Endothelial cell of umbilical vein (primary cell): Measurements from ENCODE around the gene TADA1. TPM values are rescaled to one million over a fixed set of nuclear protein-coding genes. Genes with fewer than 3 reads are reported as not detected.

ENCODE experiments used
- BruUV-seq: library from RNA; stranded (reverse); fragments of 400-500 nt; replicated peaks from 2 replicates; lab custom pipeline; 2021; lab: Mats Ljungman, UMichigan
- CTCF ChIA-PET: fragments of 300-600, 350-600 bp; sonication (Branson Sonifier 250); formaldehyde crosslinking; loops from one replicate; lab custom pipeline; 2021; ENCODE audit warnings: antibody characterized with exemption, inconsistent platforms; lab: Charles Lee
- POLR2A ChIA-PET: fragments of 300-600, 350-600 bp; sonication (Branson Sonifier 250); formaldehyde crosslinking; loops from one replicate; lab custom pipeline; 2021; ENCODE audit warnings: antibody characterized with exemption, inconsistent platforms; lab: Charles Lee
- DNase-seq: peaks from one replicate; pipeline ENCODE4 v3.0.0-alpha.2; 2011; ENCODE audit warnings: low read depth, low spot score
- FAIRE-seq: peaks from 2 replicates; lab custom pipeline; 2011; peaks lifted over from hg19 to GRCh38; lab: Jason Lieb, UNC
- H2AFZ ChIP-seq: 2 replicates; pipeline ENCODE4 v1.6.0; 2012; ENCODE audit warnings: low read depth, low read length, control low read depth, inconsistent platforms
- H3K27ac ChIP-seq: 2 replicates; pipeline ENCODE4 v1.5.1; 2011; ENCODE audit warnings: low read depth, mild to moderate bottlenecking, control low read depth, low read length, moderate library complexity; ENCODE audit not compliant: insufficient read depth
- H3K27me3 ChIP-seq, 2 experiments: 2 replicates each; pipeline versions ENCODE4 v1.6.0 to v1.6.1; 2011; ENCODE audit warnings: low read length in 2 of 2, mixed read lengths in 1 of 2; ENCODE audit not compliant: control insufficient read depth in 2 of 2, insufficient read depth in 2 of 2
- H3K36me3 ChIP-seq, 2 experiments: 2 replicates in 1 of 2; 3 replicates in 1 of 2; pipeline ENCODE4 v1.5.1; 2011; ENCODE audit warnings: low read length in 2 of 2, mild to moderate bottlenecking in 1 of 2, moderate library complexity in 1 of 2; ENCODE audit not compliant: control insufficient read depth in 2 of 2, insufficient read depth in 2 of 2; ENCODE audit errors: extremely low read depth in 1 of 2
- H3K4me1 ChIP-seq: 3 replicates; pipeline ENCODE4 v1.5.1; 2011; ENCODE audit warnings: mild to moderate bottlenecking, low read length; ENCODE audit not compliant: control insufficient read depth, insufficient read depth; ENCODE audit errors: extremely low read depth
- H3K4me2 ChIP-seq: 2 replicates; pipeline ENCODE4 v1.6.1; 2011; ENCODE audit warnings: low read length, control low read depth, mixed read lengths; ENCODE audit not compliant: insufficient read depth
- H3K4me3 ChIP-seq, 3 experiments: fragments of 200-600 bp in 1 of 3; sonication (generic), shearing (Covaris generic) in 1 of 3; replicated peaks in 1 of 3; 2 replicates each; pipeline ENCODE4 v1.5.1; 2011 to 2016; ENCODE audit warnings: control low read depth in 3 of 3, low read length in 3 of 3, mild to moderate bottlenecking in 2 of 3, inconsistent platforms in 1 of 3, low read depth in 1 of 3, moderate library complexity in 1 of 3; ENCODE audit not compliant: insufficient read depth in 1 of 3
- H3K79me2 ChIP-seq: 2 replicates; pipeline ENCODE4 v1.6.0; 2012; ENCODE audit warnings: low read length, inconsistent platforms; ENCODE audit not compliant: control insufficient read depth, insufficient read depth
- H3K9ac ChIP-seq: replicated peaks from 2 replicates; pipeline ENCODE3; 2011; ENCODE audit warnings: low read length, control low read depth; ENCODE audit not compliant: insufficient read depth; ENCODE audit errors: extremely low read depth
- H3K9me1 ChIP-seq: replicated peaks from 3 replicates; pipeline ENCODE4 v1.6.0; 2011; ENCODE audit warnings: mild to moderate bottlenecking, low read length; ENCODE audit not compliant: control insufficient read depth, insufficient read depth; ENCODE audit errors: extremely low read depth
- H3K9me3 ChIP-seq: replicated peaks from 2 replicates; pipeline ENCODE4 v1.5.1; 2012; ENCODE audit warnings: low read length, inconsistent platforms; ENCODE audit not compliant: control insufficient read depth, insufficient read depth
- H4K20me1 ChIP-seq: replicated peaks from 2 replicates; pipeline ENCODE3; 2011; ENCODE audit warnings: mild to moderate bottlenecking, low read length; ENCODE audit not compliant: control insufficient read depth, insufficient read depth; ENCODE audit errors: extremely low read depth
- EZH2 ChIP-seq: IDR thresholded peaks from 2 replicates; pipeline ENCODE4 v1.6.1; 2012; ENCODE audit warnings: borderline replicate concordance, low read depth, mild to moderate bottlenecking, moderate library complexity, low read length, inconsistent platforms; ENCODE audit not compliant: severe bottlenecking
- FOS ChIP-seq: IDR thresholded peaks from 2 replicates; pipeline ENCODE4 v1.6.1; 2011; ENCODE audit warnings: mild to moderate bottlenecking, low read length, moderate library complexity, borderline replicate concordance; ENCODE audit not compliant: insufficient read depth
- GATA2 ChIP-seq: IDR thresholded peaks from 2 replicates; pipeline ENCODE4 v1.7.0; 2011; ENCODE audit warnings: low read depth, mild to moderate bottlenecking, moderate library complexity, mixed read lengths, low read length; ENCODE audit not compliant: insufficient read length, insufficient read depth
- JUN ChIP-seq: IDR thresholded peaks from 2 replicates; pipeline ENCODE4 v1.6.1; 2011; ENCODE audit warnings: borderline replicate concordance, low read depth; ENCODE audit not compliant: insufficient read length, insufficient read depth
- MYC ChIP-seq: IDR thresholded peaks from one replicate; pipeline ENCODE4 v1.6.1; 2011; ENCODE audit warnings: mild to moderate bottlenecking, low read depth, low read length
- POLR2A ChIP-seq: IDR thresholded peaks from 2 replicates; pipeline ENCODE4 v1.6.1; 2012; ENCODE audit warnings: low read depth, mild to moderate bottlenecking, control low read depth, low read length
- POLR2AphosphoS5 ChIP-seq: IDR thresholded peaks from 2 replicates; pipeline ENCODE4 v1.6.1; 2012; ENCODE audit warnings: low read depth, mild to moderate bottlenecking, control low read depth, low read length, moderate library complexity; ENCODE audit not compliant: insufficient read depth
- dilution Hi-C: fragments of 300-500 bp; cut with MboI; formaldehyde crosslinking; loops from one replicate; pipeline ENCODE4 v1.15.0; 2019; ENCODE audit warnings: low sequenced_read_pairs; ENCODE audit not compliant: extremely low pct_ligation_motif_present
- intact Hi-C: fragments of 100-400 bp; cut with micrococcal nuclease; formaldehyde crosslinking; loops from one replicate; pipeline ENCODE4 v1.10.0; 2022
- polyA plus RNA-seq, 4 experiments: library from polyadenylated mRNA; depleted of rRNA in 3 of 4; stranded (reverse) in 3 of 4; unstranded in 1 of 4; fragments of >200 nt; gene quantifications; 2 replicates each; pipeline versions ENCODE4 v1.2.1 to v1.2.3, GENCODE V29; 2011 to 2012; ENCODE audit warnings: missing spikeins in 1 of 4
- total RNA-seq: library from RNA; stranded (reverse); gene quantifications from 2 replicates; pipeline ENCODE4 v1.2.3, GENCODE V29; 2021
- TF ChIP-seq, protein P1 (sequence below), 2 donors: IDR thresholded peaks; 1 replicate in 1 of 2; 2 replicates in 1 of 2; pipeline ENCODE4 v1.5.1; 2011; ENCODE audit warnings: low read length in 2 of 2, mild to moderate bottlenecking in 2 of 2, moderate library complexity in 2 of 2, control low read depth in 1 of 2, inconsistent platforms in 1 of 2, low read depth in 1 of 2; ENCODE audit not compliant: insufficient read depth in 1 of 2; ENCODE audit errors: extremely low read depth in 1 of 2
- TF ChIP-seq, protein P2 (sequence below): IDR thresholded peaks from 2 replicates; pipeline ENCODE4 v1.6.1; 2011; ENCODE audit not compliant: insufficient read depth, insufficient read length

Gene TADA1
- total and polyA plus RNA-seq, 2 donors (not counting 3 experiments of a cell fraction or from before 2014, with no cell fraction given): 7.0 to 7.9 TPM

DNA sequence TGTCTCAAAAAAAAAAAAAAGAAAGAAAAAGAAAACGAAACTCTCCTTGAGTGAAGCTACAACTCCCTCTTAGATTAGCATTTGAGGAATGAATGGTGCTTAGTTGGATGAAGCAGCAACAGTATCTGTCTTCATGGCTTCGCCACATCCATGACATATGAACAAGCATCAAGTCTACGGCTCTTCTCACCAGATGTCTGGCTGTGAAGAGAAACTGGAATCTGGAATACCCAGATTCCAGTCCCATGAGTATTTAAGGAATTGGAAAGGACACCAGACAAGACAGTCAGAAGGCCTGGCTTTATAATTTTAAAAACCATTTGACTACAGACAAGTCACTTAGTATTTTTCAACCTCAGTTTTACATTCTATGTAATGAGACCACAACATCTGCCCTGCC lies 38.0 kb upstream of the TADA1 start:
- intact Hi-C loops: no loop called here
- no peaks in the 10 kb centered on the region for H3K4me1 ChIP-seq
- no peak overlapping the region for H3K4me3 ChIP-seq
- no peak overlapping the region for H3K4me2 ChIP-seq
- TF ChIP-seq, protein P1, sequence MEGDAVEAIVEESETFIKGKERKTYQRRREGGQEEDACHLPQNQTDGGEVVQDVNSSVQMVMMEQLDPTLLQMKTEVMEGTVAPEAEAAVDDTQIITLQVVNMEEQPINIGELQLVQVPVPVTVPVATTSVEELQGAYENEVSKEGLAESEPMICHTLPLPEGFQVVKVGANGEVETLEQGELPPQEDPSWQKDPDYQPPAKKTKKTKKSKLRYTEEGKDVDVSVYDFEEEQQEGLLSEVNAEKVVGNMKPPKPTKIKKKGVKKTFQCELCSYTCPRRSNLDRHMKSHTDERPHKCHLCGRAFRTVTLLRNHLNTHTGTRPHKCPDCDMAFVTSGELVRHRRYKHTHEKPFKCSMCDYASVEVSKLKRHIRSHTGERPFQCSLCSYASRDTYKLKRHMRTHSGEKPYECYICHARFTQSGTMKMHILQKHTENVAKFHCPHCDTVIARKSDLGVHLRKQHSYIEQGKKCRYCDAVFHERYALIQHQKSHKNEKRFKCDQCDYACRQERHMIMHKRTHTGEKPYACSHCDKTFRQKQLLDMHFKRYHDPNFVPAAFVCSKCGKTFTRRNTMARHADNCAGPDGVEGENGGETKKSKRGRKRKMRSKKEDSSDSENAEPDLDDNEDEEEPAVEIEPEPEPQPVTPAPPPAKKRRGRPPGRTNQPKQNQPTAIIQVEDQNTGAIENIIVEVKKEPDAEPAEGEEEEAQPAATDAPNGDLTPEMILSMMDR (IDR thresholded peaks at IDR 0.05; ENCODE audit: extremely low read depth in 1 of 2, insufficient read depth in 1 of 2, low read depth in 1 of 2, low read length in 2 of 2): no peak
- TF ChIP-seq, protein P2, sequence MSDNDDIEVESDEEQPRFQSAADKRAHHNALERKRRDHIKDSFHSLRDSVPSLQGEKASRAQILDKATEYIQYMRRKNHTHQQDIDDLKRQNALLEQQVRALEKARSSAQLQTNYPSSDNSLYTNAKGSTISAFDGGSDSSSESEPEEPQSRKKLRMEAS: no peak
- TF ChIP-seq MYC (no peak), POLR2AphosphoS5 (no peak), EZH2 (no peak), JUN (no peak), FOS (no peak), POLR2A (no peak), GATA2 (no peak)
- H2AFZ ChIP-seq: no peak overlapping the region
- BruUV-seq: no TSS peak
- no peaks in the 10 kb centered on the region for H3K9me3 ChIP-seq
- dilution Hi-C loops: no loop called here
- FAIRE-seq (no peak), DNase-seq (no peak)
- CTCF ChIA-PET: interaction anchor here (13.5 kb wide), 1 partner anchor 146 kb away, joined by 509 read pairs; no protein-coding TSS in a partner anchor
- no peaks in the 10 kb centered on the region for H3K79me2 ChIP-seq
- peaks cover 15 to 30% of the 10 kb centered on the region in 2 experiments for H3K27me3 ChIP-seq
- no peaks in the 10 kb centered on the region for H3K36me3 ChIP-seq
- H3K27ac ChIP-seq: no peak overlapping the region
- POLR2A ChIA-PET: no interaction called here
- H3K9me1 ChIP-seq: no peaks in the 10 kb centered on the region
- no peak overlapping the region for H3K9ac ChIP-seq
- H4K20me1 ChIP-seq: no peaks in the 10 kb centered on the region
